Panc1 (cell line): Measurements from ENCODE around the gene RGS9BP.

Experiments used
- CTCF ChIP-seq: fragments of 450-650 bp; IDR thresholded peaks from 2 replicates; pipeline ENCODE4 v1.5.1; 2017; ENCODE audit warnings: mild to moderate bottlenecking
- POLR2AphosphoS5 ChIP-seq: IDR thresholded peaks from 2 replicates; pipeline ENCODE4 v1.6.1; 2012; ENCODE audit warnings: mild to moderate bottlenecking, low read depth, low read length, moderate library complexity
- REST ChIP-seq, 2 experiments: IDR thresholded peaks; 2 replicates each; pipeline ENCODE4 v1.6.1; 2011 to 2012; ENCODE audit warnings: low read depth in 2 of 2, control low read depth in 1 of 2, low read length in 1 of 2, mild to moderate bottlenecking in 1 of 2, moderate library complexity in 1 of 2; ENCODE audit not compliant: insufficient read depth in 1 of 2
- SIN3A ChIP-seq: IDR thresholded peaks from 2 replicates; pipeline ENCODE4 v1.6.1; 2012; ENCODE audit warnings: low read depth, mild to moderate bottlenecking, low read length, moderate library complexity, borderline replicate concordance; ENCODE audit not compliant: insufficient read depth
- TCF7L2 ChIP-seq: IDR thresholded peaks from 2 replicates; pipeline ENCODE4 v1.6.1; 2011; ENCODE audit warnings: mild to moderate bottlenecking, low read depth, low read length, inconsistent platforms

- TF ChIP-seq REST (IDR thresholded peaks at IDR 0.05; ENCODE audit: insufficient read depth in 1 of 2, low read depth in 2 of 2, low read length in 1 of 2) (no peak), SIN3A (no peak), CTCF (no peak), POLR2AphosphoS5 (no peak), TCF7L2 (no peak)
Observed at GRCh38 chr19:32647361-32647760, 28.3 kb upstream of the RGS9BP start.
